OCI-LY3 (cell line): Measurements from ENCODE around the gene METTL17.

ENCODE experiments used
- H2AFZ ChIP-seq: fragments of 200-600, 300-600 bp; shearing (Covaris generic); 2 replicates; pipeline ENCODE4 v1.6.0; 2014; ENCODE audit warnings: antibody characterized with exemption, low read depth, low read length
- H3K27ac ChIP-seq: fragments of 200-600, 300-600 bp; sonication (generic); 2 replicates; pipeline ENCODE4 v1.5.1; 2014; ENCODE audit warnings: mild to moderate bottlenecking, low read length, moderate library complexity, mixed read lengths
- H3K27me3 ChIP-seq: fragments of 200-600, 300-600 bp; sonication (generic); 2 replicates; pipeline ENCODE4 v1.6.1; 2014; ENCODE audit warnings: low read depth, low read length, mixed read lengths
- H3K36me3 ChIP-seq: fragments of 200-600, 300-600 bp; sonication (generic); replicated peaks from 2 replicates; pipeline ENCODE3; 2014; ENCODE audit warnings: low read depth, low read length, mixed read lengths
- H3K4me1 ChIP-seq: fragments of 300-600, 200-600 bp; sonication (generic); 2 replicates; pipeline ENCODE4 v1.6.1; 2014; ENCODE audit warnings: low read length, mixed read lengths
- H3K4me2 ChIP-seq: fragments of 200-600, 300-600 bp; sonication (generic); 2 replicates; pipeline ENCODE4 v1.6.1; 2014; ENCODE audit warnings: low read length, mixed read lengths
- H3K4me3 ChIP-seq: fragments of 300-600, 200-600 bp; sonication (generic); 2 replicates; pipeline ENCODE4 v1.5.1; 2014; ENCODE audit warnings: antibody characterized with exemption, mild to moderate bottlenecking, low read length, moderate library complexity
- H3K79me2 ChIP-seq: fragments of 300-600, 200-600 bp; shearing (Covaris generic); 2 replicates; pipeline ENCODE4 v1.6.1; 2014; ENCODE audit warnings: mild to moderate bottlenecking, low read length, mixed read lengths
- H3K9ac ChIP-seq: fragments of 300-600, 200-600 bp; shearing (Covaris generic); 2 replicates; pipeline ENCODE4 v1.6.0; 2014; ENCODE audit warnings: mild to moderate bottlenecking, low read length, moderate library complexity
- H3K9me3 ChIP-seq: fragments of 200-600, 300-600 bp; shearing (Covaris generic); 2 replicates; pipeline ENCODE4 v1.6.1; 2014; ENCODE audit warnings: low read length, mixed read lengths; ENCODE audit not compliant: insufficient read depth
- H4K20me1 ChIP-seq: fragments of 200-600, 300-600 bp; sonication (generic); 2 replicates; pipeline ENCODE4 v1.6.1; 2016; ENCODE audit warnings: low read length, mixed read lengths; ENCODE audit not compliant: insufficient read depth
- EZH2phosphoT487 ChIP-seq: fragments of 200-600 bp; shearing (Covaris generic); IDR thresholded peaks from 2 replicates; pipeline ENCODE4 v1.6.1; 2018; ENCODE audit warnings: antibody characterized with exemption, mixed run types, low read depth
- TF ChIP-seq, protein P1 (sequence below): fragments of 200-600, 300-600 bp; sonication (generic); IDR thresholded peaks from 2 replicates; pipeline ENCODE4 v1.5.1; 2014; ENCODE audit warnings: antibody characterized with exemption, low read length, low read depth

Gene METTL17

GRCh38 chr14:21025371-21026273 lies 35.8 kb downstream of the METTL17 start:
- Histone ChIP-seq H3K9me3 (no peaks in the 10 kb centered on the region), H3K9ac (no peak overlapping the region), H3K27ac (no peak overlapping the region), H4K20me1 (no peaks in the 10 kb centered on the region), H3K4me2 (no peak overlapping the region), H3K4me3 (no peak overlapping the region), H3K79me2 (no peaks in the 10 kb centered on the region), H3K4me1 (no peaks in the 10 kb centered on the region), H3K36me3 (no peaks in the 10 kb centered on the region), H2AFZ (no peak overlapping the region), H3K27me3 (peaks cover 20% of the 10 kb centered on the region)
- TF ChIP-seq, protein P1, sequence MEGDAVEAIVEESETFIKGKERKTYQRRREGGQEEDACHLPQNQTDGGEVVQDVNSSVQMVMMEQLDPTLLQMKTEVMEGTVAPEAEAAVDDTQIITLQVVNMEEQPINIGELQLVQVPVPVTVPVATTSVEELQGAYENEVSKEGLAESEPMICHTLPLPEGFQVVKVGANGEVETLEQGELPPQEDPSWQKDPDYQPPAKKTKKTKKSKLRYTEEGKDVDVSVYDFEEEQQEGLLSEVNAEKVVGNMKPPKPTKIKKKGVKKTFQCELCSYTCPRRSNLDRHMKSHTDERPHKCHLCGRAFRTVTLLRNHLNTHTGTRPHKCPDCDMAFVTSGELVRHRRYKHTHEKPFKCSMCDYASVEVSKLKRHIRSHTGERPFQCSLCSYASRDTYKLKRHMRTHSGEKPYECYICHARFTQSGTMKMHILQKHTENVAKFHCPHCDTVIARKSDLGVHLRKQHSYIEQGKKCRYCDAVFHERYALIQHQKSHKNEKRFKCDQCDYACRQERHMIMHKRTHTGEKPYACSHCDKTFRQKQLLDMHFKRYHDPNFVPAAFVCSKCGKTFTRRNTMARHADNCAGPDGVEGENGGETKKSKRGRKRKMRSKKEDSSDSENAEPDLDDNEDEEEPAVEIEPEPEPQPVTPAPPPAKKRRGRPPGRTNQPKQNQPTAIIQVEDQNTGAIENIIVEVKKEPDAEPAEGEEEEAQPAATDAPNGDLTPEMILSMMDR, result no peak
- TF ChIP-seq EZH2phosphoT487, result no peak

DNA sequence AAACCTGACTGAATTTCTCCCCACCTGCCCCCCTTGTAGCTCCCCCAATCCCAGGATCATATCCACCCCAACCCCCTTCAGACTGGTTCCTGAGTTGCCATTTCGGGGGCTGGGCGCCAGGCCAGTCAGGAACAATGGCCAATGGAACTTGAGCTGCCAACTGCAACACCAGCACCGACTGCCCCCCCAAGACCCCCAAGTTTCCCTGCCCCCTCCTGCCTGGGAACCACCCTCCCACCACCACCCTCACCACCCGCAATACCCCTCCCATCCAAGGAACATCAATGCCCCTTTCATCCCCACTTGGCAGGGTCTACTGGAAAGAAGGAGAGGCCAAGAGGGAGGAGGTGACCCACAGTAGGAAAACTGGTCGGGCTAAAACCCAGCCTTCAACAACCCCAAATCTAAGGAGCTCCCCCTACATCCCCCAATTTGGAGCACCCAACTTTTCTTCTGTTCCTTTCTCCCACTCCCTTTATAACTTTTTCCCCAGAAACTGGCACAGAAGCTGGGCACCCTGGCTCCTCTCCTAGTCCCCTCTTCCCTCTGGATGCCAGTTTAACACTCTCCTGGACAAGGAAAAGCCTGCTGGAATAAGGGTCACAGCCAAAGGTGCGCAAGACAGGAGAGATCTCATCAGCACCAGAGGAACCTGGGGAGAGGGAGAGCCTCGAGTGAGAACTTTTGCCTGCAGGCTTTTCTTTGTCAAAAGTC lies 36.7 kb downstream of the METTL17 start:
- no peaks in the 10 kb centered on the region for H4K20me1 ChIP-seq
- peaks cover 18% of the 10 kb centered on the region for H3K27me3 ChIP-seq
- H3K27ac ChIP-seq, result no peak overlapping the region
- TF ChIP-seq, protein P1, result no peak
- TF ChIP-seq EZH2phosphoT487, result no peak
- H3K4me1 ChIP-seq, result no peaks in the 10 kb centered on the region
- H3K4me2 ChIP-seq, result no peak overlapping the region
- H3K9me3 ChIP-seq, result no peaks in the 10 kb centered on the region
- no peaks in the 10 kb centered on the region for H3K36me3 ChIP-seq
- no peak overlapping the region for H3K9ac ChIP-seq
- H3K4me3 ChIP-seq, result no peak overlapping the region
- H3K79me2 ChIP-seq, result no peaks in the 10 kb centered on the region
- no peak overlapping the region for H2AFZ ChIP-seq

DNA sequence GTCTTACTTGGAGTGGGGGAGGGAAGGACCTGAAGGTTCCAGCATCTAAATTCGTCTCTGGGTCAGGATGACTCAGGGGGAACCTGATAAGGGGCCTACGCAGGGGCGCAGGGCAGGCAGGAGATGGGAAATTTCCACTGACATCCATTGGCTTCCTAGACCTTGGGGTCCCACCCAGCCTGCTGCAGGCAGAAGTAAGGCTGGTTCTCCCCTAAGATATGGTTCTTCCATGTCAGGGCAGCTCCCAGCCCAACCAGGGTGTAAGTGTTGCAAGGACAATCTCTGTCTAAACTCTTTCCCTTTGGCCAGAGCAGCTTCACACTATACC lies 37.2 kb downstream of the METTL17 start:
- Histone ChIP-seq H3K4me1 (no peaks in the 10 kb centered on the region), H3K9ac (no peak overlapping the region), H3K4me2 (no peak overlapping the region), H3K27ac (no peak overlapping the region), H4K20me1 (no peaks in the 10 kb centered on the region), H3K27me3 (peaks cover 13% of the 10 kb centered on the region), H3K4me3 (no peak overlapping the region), H3K9me3 (no peaks in the 10 kb centered on the region), H3K79me2 (no peaks in the 10 kb centered on the region), H3K36me3 (no peaks in the 10 kb centered on the region), H2AFZ (no peak overlapping the region)
- TF ChIP-seq, protein P1, result no peak
- TF ChIP-seq EZH2phosphoT487, result no peak

GRCh38 chr14:21029917-21030316 lies 40.1 kb downstream of the METTL17 start, which contains the start of gene TPPP2:
Gene TPPP2, plus strand, starts transcription at chr14:21030217. Its CDS starts 365 bp downstream, at chr14:21030582.
- Histone ChIP-seq H4K20me1 (no peaks in the 10 kb centered on the region), H3K9me3 (no peaks in the 10 kb centered on the region), H3K4me2 (no peak within 1 kb of the TSS), H3K36me3 (no peaks in the 10 kb centered on the region), H3K79me2 (no peaks in the 10 kb centered on the region), H2AFZ (no peak within 1 kb of the TSS), H3K27me3 (no peaks in the 10 kb centered on the region), H3K27ac (no peak within 1 kb of the TSS), H3K4me3 (no peak within 1 kb of the TSS), H3K4me1 (no peaks in the 10 kb centered on the region), H3K9ac (no peak within 1 kb of the TSS)
- TF ChIP-seq, protein P1, result no peak
- no peak for TF ChIP-seq EZH2phosphoT487
